Stimulated activated CD4-positive, alpha-beta T cell treated with anti-CD3 and anti-CD28 coated beads, Interleukin-4, amount 100 ng/mL, for 1 hour (primary cell): ENCODE measurements around the gene EXD3.
"Not testable (repeated sequence)": the region's sequence is repeated elsewhere in the genome, so short reads cannot be mapped to it uniquely, and the experiment has no call there.

Source experiments
- DNase-seq: peaks from one replicate; pipeline ENCODE4 v3.0.0-alpha.2; 2020

The EXD3 gene

DNA sequence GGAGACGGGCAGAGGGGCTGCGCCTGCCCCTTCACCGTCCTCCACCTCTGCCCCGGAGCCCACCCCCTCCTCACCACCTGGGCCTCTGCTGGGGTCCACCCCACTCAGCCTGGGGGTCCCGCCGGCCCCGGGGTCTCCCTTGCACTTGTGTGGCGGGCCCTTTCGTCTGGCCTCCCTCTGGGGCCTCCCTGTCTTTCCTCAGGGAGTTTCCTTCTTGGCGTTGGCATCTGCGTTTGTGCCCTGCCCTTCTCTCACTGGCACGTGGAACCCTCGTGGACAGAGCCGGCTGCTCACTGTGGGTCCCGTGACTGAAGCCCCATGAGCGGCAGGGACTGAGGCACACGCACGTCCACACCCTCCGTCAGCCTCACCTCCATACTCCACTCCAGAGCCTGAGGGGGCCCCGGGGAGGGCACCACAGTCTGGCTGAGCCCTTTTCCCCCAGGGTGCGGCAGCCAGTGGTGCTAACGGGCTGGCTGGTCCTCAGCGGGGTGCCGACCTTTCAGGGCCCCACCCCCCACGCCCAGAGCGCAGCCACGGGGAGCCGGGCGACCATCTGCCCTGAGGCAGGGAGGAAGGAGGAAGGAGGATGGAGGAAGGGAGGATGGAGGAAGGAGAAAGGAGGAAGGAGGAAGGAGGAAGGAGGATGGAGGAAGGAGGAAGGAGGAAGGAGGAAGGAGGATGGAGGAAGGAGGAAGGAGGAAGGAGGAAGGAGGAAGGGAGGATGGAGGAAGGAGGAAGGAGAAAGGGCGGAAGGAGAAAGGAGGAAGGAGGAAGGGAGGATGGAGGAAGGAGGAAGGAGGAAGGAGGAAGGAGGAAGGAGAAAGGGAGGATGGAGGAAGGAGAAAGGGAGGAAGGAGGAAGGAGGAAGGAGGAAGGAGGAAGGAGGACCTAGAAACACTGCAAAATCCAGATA is 67.9 kb downstream of the EXD3 start:
- no peak for DNase-seq

GRCh38 chr9:137354153-137354844 is 68.7 kb downstream of the EXD3 start:
- no peak for DNase-seq

GRCh38 chr9:137353223-137354152 is 69.5 kb downstream of the EXD3 start:
- DNase-seq: no peak

- DNase-seq: no peak
Measured at GRCh38 chr9:137352511-137353222, 70.3 kb downstream of the EXD3 start.

GRCh38 chr9:137351781-137352501 is 71.0 kb downstream of the EXD3 start:
- DNase-seq: no peak

GRCh38 chr9:137350696-137351584 is 72.0 kb downstream of the EXD3 start:
- no peak for DNase-seq

- no peak for DNase-seq
Measured at GRCh38 chr9:137349471-137350033, 73.4 kb downstream of the EXD3 start.

GRCh38 chr9:137348769-137349470 is 74.0 kb downstream of the EXD3 start:
- DNase-seq: no peak

GRCh38 chr9:137347928-137348327 is 75.0 kb downstream of the EXD3 start:
- DNase-seq: no peak

- DNase-seq: no peak
Measured at GRCh38 chr9:137342482-137342881, 80.5 kb downstream of the EXD3 start.

DNA sequence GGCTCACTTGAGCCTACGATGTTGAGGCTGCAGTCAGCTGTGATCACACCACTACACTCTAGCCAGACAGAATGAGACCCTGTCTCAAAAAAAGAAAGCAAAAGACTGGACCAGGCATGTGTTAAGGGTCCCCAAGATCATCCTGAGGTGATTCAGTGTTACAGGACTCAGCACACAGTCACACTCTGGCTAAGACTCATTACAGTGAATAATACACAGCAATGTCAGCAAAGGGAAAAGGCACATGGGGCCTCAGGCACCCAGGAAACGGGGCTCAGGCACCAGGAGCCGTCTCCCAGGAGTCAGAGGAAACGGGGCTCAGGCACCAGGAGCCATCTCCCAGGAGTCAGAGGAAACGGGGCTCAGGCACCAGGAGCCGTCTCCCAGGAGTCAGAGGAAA is 81.7 kb downstream of the EXD3 start:
- no peak for DNase-seq

DNA sequence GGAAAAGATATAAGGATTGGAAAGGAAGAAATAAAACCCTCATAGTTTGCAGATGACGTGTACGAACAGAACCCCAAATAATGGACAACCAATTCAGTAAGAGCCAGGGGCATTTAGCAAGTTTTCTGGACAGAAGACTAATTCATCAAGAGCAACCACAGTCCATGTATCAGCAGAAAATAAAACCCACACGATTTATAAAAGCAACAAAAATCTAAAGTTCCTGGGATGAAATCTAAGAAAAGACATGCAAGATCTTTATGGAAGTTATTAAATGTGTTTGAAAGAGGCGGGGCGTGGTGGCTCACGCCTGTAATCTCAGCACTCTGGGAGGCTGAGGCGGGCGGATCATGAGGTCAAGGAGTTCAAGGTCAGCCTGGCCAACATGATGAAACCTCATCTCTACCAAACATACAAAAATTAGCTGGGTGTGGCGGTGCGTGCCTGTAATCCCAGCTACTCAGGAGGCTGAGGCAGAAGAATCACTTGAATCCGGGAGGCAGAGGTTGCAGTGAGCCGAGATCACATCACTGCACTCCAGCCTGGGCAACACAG is 83.0 kb downstream of the EXD3 start:
- DNase-seq: not testable (repeated sequence)

DNA sequence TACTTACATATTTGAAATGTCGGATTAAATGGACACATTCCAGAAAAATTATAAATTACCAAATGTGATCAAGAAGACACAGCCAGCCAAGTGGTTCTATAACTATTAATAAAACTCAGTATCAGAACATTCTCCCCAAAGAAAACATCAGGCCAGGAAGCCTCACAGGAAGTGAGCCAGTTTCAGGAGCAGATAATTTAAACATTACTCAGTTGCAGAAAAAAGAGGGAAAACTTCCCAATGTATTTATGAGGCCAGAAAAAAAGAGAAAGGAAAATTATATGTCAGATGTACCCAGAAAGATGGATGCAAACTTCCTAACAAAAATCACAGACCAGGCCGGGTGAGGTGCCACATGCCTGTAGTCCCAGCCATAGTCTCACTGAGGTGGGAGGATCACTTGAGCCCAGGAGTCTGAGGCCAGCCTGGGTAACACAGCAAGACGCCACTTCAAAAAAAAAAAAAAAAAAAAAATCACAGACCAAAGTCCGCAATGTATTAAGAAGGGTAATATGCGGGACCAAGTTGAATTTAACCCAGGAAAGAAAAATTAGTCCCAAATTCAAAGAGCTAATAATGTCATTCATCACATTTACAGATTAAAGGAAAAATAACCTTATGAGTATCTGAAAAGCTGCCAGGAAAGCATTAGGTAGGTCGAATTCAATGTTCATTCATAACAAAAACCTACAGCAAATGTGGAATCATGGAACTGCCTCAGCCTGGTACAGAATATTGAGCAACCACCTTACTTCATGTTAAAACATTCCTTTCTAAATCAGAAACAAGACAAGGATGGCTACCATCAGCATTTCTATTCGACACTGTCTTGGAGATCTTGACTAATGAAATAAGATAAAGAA is 83.7 kb downstream of the EXD3 start:
- no peak for DNase-seq

DNA sequence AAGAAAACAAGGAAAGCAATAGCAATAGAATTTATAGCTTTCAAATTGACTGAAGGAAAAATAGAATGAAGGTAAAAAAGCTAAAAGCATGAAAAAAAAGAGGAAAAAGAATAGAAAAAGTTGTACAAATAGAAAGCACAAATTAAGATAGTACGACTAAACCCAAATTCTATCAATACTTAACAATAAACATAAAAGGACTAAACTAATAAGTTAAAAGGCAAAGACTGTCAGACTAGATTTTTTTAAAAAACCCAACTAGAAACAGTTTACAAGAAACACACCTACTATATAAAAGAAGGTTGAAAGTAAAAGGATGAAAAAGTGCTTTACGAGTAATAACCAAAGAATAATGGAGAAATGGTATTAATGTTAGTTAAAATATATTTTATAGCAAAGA is 86.2 kb downstream of the EXD3 start:
- no peak for DNase-seq

GRCh38 chr9:137333016-137333671 is 89.8 kb downstream of the EXD3 start:
- DNase-seq: no peak

- DNase-seq: no peak
Measured at GRCh38 chr9:137331929-137332328, 91.0 kb downstream of the EXD3 start.

DNA sequence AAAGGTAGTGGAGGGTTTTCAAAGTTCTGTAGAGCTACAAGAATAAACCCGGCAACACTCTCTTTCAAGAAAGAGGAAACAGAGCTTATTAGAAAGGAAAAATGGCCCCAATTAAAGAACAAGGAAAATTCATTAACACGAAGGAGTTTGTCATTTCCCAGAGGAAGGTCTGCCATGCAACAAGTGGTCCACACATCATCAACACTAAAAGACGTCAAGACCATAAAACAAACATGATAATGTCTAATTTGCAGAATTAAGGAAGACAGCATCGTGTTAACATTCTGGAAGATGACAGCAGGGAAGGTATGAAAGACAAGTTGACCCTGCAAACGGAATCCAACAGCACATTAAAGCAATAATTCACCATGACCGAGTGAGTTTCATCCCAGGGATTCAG is 92.3 kb downstream of the EXD3 start:
- no peak for DNase-seq

GRCh38 chr9:137329590-137329989 is 93.4 kb downstream of the EXD3 start:
- not testable (repeated sequence) for DNase-seq
